GM18502 (cell line): ENCODE measurements around the gene WDHD1.
"Not testable (repeated sequence)": the region's sequence is repeated elsewhere in the genome, so short reads cannot be mapped to it uniquely, and the experiment has no call there.

ENCODE experiments used
- ATAC-seq: cut with Tn5 transposase; IDR thresholded peaks from one replicate; pipeline ENCODE4 v1.9.1; 2021; ENCODE audit warnings: mild to moderate bottlenecking; ENCODE audit not compliant: unreplicated experiment, poor library complexity

The WDHD1 gene

DNA sequence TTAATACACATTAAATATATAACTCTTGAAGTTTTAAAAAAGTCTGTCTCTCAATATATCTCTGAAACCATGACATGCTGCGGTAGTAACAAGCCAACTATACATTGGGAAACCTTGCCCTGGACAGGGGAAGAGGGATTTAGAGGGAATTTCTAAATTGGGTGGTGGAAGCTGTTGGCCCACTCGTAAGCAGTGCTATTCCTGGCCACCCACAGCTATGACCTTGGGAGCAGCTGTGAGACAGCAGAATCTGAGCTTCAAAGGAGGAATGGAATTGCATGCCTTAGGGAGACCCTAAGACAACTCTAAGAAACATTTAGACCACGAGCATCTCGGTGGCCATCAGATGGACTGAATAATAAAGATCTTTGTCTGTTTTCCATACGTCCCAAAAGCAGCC lies 108.5 kb downstream of the WDHD1 start:
- ATAC-seq: no peak

GRCh38 chr14:54916101-54916500 lies 110.8 kb downstream of the WDHD1 start:
- ATAC-seq: no peak

DNA sequence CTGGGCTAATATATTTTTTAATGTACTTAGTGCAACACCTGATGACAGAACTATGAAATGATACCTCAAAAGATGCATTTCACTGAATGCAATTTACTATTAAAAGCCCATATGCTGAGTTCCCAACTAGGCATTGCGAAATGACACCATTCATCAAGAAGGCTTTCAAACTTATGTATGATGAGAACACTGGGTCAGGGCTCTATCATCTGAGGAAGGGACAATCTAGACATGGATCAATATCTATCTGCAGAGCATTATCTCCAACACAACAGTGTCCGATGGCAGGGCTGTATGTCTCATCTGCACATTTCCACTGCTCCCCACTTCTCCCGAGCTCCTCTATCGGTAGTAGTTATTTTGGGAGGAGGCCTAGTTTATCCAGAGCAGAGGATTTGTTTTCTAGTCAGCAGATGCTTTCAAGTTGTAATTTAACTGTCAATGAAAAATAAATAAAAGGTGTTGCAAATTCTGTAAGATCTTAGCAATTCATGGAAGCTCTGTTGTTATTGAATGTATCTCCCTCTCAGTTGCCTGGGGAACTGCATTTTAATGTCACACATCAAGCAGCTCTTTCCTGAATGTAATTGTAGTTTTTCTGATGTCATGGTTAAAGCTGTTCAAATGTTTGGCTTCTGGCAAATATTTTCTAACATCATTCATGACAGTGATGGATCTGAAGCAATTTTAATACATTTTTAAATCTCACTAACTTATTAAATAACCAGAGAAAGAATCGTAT lies 116.9 kb downstream of the WDHD1 start:
- ATAC-seq: no peak

DNA sequence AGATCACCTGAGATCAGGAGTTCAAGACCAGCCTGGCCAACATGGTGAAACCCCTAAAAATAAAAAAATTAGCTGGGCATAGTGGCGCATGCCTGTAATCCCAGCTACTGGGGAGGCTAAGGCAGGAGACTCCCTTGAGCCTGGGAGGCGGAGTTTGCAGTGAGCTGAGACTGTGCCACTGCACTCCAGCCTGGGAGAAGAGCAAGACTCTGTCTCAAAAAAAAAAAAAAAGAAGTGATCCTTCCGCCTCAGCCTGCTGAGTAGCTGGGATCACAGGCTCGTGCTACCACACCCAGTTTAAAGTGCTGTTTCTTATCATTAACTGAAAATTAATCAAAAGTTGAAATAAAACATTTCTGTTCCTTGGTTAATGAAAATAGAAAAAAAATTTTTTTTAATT lies 117.9 kb downstream of the WDHD1 start:
- not testable (repeated sequence) for ATAC-seq

GRCh38 chr14:54908190-54908589 lies 118.7 kb downstream of the WDHD1 start:
- ATAC-seq: peak; percentile 70

GRCh38 chr14:54906075-54906474 lies 120.8 kb downstream of the WDHD1 start:
- no peak for ATAC-seq

- peak; percentile 82 for ATAC-seq
Observed at GRCh38 chr14:54902521-54903420, 124.1 kb downstream of the WDHD1 start, which contains the start of gene GCH1. Gene GCH1, minus strand, starts transcription at chr14:54902826. Its CDS starts 163 bp downstream, at chr14:54902663.

GRCh38 chr14:54902143-54902520 lies 124.8 kb downstream of the WDHD1 start:
- ATAC-seq: peak; percentile 60

DNA sequence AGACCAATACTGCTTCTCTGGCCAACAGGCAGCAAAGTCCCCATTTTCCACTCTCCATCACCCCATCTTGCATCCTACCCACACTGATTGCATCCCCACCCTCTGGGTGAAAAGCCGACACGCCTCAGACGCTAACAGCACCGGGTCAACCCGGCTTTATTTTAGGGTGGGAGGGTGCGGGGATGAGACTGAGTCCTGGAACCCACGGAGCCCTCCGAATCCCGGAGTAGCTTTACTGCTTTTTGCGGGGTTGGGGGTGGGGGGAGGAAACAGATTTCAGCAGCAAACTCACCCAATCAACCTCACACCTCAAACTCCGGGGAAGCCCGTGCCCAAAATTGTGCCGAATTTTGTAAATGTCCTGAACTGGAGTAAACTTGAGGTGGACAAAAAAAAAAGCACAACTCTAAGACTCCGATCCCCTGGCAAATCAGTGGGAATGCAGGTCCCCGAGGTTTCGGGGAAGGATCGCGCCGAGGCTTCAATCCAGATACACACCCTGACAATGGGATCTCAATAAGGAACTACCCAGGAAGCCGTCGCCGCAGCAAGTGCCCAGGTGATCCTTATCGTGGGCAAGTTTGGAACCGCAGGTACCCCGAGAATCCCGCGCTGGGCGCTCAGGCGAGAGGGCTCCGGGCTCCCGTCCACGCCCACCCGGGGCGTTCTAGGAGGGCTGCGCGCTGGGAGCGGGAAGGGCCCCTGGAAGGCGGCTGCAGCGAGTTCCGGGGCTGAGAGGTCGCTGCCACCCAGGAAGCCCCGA lies 125.3 kb downstream of the WDHD1 start:
- ATAC-seq: no peak

DNA sequence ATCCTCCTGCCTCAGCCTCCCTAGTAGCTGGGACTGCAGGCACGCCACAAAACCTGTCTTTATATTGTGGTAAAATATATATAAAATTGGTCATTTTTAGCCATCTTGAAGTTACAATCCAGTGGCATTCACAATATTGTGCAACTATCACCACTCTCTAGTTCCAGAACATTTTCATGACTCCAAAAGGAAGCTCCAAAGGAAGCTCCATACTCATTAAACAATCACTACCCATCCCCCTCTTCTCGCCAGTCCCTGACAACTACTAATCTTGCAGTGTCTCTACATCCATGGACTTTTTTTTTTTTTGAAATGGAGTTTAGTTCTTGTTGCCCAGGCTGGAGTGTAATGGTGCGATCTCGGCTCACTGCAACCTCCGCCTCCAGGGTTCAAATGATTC lies 127.3 kb downstream of the WDHD1 start:
- ATAC-seq: no peak

GRCh38 chr14:54897809-54898555 lies 128.9 kb downstream of the WDHD1 start:
- ATAC-seq: not testable (repeated sequence)

GRCh38 chr14:54895683-54896082 lies 131.2 kb downstream of the WDHD1 start:
- no peak for ATAC-seq

DNA sequence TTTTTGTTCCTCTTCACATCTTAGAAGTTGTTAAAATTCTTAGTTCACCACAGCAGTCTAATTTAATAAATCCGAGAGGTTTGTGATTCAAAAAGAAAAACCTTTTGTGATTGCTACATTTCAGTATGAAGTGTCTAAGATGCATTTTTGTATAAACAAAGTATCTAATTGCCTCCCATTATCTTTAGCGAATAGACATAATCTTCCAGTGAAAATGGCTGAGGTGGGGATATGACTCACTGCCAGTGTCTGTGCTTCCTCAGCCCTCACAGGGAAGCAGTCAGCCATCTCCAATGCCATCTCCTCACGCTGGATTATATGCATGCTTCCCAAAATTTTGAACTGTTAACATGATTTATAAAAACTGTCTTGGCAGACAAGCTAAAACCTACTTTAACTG lies 131.9 kb downstream of the WDHD1 start:
- no peak for ATAC-seq

DNA sequence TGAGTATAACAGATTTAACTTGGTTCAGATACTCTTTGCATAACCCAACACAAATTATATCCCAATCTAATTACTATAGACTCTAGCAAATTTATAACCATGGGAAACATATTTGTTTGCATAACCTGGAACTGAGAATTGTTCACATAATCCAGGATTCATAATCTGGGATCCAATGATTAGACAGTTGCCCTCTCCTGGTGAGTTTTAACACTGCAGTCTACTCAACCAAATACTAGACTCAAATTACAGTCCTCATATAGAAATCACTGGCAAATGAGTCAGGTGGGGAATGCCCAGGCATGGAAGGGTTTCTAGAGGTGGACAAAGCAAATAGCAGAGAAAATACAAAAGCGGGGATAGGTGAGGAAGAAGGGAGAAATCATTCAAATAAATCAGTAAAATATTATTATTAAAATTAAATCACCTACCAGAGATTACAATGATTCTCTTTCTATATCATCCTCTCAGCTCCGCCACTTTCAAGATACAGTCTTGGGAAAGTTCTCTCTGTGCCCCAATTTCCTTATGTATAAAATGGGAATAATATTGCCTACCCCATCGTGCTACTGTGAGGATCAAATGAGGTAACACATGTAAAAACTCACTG lies 133.6 kb downstream of the WDHD1 start:
- ATAC-seq: peak; percentile 41

- no peak for ATAC-seq
Observed at GRCh38 chr14:54891471-54892245, 135.2 kb downstream of the WDHD1 start.

DNA sequence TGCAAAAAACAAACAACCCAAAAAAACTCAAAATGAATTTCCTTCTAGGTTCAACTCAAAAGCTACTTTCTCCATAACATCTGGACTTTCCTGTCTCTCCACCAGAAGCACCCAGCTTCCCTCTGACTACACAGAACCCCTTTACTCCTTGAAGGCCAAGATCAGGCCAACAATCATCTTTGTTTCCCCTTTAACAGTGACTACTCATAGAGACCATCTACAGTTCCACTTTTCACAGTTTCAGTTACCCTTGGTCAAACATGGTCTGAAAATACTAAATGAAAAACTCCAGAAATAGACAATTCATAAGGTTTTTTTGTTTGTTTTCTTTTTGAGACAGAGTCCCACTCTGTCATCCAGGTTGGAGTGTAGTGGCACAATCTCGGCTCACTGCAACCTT lies 136.1 kb downstream of the WDHD1 start:
- ATAC-seq: peak; percentile 86

DNA sequence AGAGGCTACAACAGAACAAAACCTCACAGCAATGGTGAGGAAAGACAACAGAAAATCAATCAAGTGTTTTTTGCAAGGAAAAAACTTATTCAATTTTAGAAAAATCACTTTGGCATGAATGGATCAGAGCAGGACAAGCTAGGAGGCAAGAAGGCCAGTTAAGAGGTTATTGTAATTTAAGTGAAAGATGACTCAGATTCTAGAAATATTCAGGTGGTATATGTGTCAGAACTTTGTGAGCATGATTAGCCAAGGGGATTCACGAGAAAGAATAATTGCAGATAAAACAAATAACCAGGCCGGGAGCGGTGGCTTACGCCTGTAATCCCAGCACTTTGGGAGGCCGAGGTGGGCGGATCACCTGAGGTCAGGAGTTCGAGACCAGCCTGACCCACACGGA lies 137.0 kb downstream of the WDHD1 start:
- ATAC-seq: no peak
